HEK293T (cell line): ENCODE results near the gene PTCH1.

Experiments
- ARNT ChIP-seq: fragments of 450-650 bp; IDR thresholded peaks from 2 replicates; pipeline ENCODE4 v1.6.1; 2017; ENCODE audit warnings: mild to moderate bottlenecking
- BHLHE40 ChIP-seq: fragments of 450-650 bp; IDR thresholded peaks from 2 replicates; pipeline ENCODE4 v1.6.1; 2016; ENCODE audit warnings: mild to moderate bottlenecking, moderate library complexity, borderline replicate concordance
- FOXA1 ChIP-seq: fragments of 450-650 bp; IDR thresholded peaks from 2 replicates; pipeline ENCODE4 v1.6.1; 2016; ENCODE audit warnings: mild to moderate bottlenecking
- FOXK2 ChIP-seq: fragments of 450-650 bp; IDR thresholded peaks from 2 replicates; pipeline ENCODE4 v1.6.1; 2016; ENCODE audit warnings: mild to moderate bottlenecking
- FOXM1 ChIP-seq: fragments of 450-650 bp; IDR thresholded peaks from 2 replicates; pipeline ENCODE4 v1.6.1; 2017; ENCODE audit warnings: mild to moderate bottlenecking, borderline replicate concordance
- HDGF ChIP-seq: fragments of 450-650 bp; IDR thresholded peaks from 2 replicates; pipeline ENCODE4 v1.6.1; 2017; ENCODE audit warnings: antibody characterized with exemption, borderline replicate concordance
- L3MBTL2 ChIP-seq: fragments of 450-650 bp; conservative IDR thresholded peaks from 2 replicates; pipeline ENCODE4 v1.6.1; 2016; ENCODE audit warnings: mild to moderate bottlenecking
- LEF1 ChIP-seq: fragments of 450-650 bp; IDR thresholded peaks from 2 replicates; pipeline ENCODE4 v1.6.1; 2017; ENCODE audit warnings: mild to moderate bottlenecking, borderline replicate concordance
- PKNOX1 ChIP-seq: fragments of 450-650 bp; IDR thresholded peaks from 2 replicates; pipeline ENCODE4 v1.6.1; 2016
- SP1 ChIP-seq: fragments of 450-650 bp; IDR thresholded peaks from 2 replicates; pipeline ENCODE4 v1.6.1; 2017
- SUZ12 ChIP-seq: fragments of 450-650 bp; IDR thresholded peaks from 2 replicates; pipeline ENCODE4 v1.6.1; 2016; ENCODE audit warnings: mild to moderate bottlenecking
- TARDBP ChIP-seq: fragments of 450-650 bp; IDR thresholded peaks from 2 replicates; pipeline ENCODE4 v1.6.1; 2016

DNA sequence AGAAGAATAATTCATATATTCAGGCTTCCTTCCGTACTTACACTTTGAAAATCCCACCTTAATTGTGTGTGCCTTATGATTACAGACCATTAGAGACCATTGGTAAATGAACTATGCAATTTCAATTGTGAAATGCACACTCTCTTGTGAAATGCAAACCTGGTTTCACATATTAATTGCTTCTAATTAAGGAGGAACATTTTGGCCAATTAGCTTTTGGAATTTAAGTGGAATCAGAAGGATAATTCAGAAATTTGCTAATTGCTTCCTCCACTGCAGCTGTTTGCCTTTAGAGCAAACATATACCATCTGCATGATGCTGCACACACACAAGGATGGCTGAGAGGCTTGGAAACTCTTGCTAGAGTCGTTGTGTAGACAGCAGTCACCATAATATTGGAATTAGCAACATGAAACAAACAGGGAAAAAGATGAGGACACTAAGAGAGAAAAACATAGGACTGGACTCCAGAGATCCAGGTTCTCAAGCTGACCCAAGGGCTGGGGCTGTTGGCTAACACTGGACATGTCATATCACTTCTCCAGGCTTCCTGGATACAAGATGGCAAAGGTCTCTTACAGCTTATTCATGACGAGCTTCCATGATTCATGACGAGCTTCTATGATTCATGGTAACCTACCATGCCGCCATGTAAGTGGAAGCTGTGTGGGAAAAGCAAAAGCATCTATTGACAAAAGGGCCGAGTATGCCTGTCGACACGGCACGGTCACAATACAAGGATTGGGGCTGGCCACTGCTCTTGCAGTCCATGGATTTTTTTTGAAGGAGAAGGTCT lies 78.0 kb downstream of the PTCH1 start:
- TF ChIP-seq SP1, result no peak
- TF ChIP-seq LEF1, result no peak
- no peak for TF ChIP-seq ARNT
- no peak for TF ChIP-seq FOXA1
- no peak for TF ChIP-seq L3MBTL2
- TF ChIP-seq SUZ12, result no peak
- no peak for TF ChIP-seq PKNOX1
- no peak for TF ChIP-seq BHLHE40
- no peak for TF ChIP-seq FOXM1
- TF ChIP-seq TARDBP, result no peak
- no peak for TF ChIP-seq HDGF
- TF ChIP-seq FOXK2, result no peak
